CMK (cell line): ENCODE data around the gene C13orf42.
"Not testable (repeated sequence)": the region's sequence is repeated elsewhere in the genome, so short reads cannot be mapped to it uniquely, and the experiment has no call there.

Experiments
- DNase-seq: peaks from one replicate; pipeline ENCODE4 v3.0.0-alpha.2; 2010; ENCODE audit warnings: low read depth

C13orf42 gene

DNA sequence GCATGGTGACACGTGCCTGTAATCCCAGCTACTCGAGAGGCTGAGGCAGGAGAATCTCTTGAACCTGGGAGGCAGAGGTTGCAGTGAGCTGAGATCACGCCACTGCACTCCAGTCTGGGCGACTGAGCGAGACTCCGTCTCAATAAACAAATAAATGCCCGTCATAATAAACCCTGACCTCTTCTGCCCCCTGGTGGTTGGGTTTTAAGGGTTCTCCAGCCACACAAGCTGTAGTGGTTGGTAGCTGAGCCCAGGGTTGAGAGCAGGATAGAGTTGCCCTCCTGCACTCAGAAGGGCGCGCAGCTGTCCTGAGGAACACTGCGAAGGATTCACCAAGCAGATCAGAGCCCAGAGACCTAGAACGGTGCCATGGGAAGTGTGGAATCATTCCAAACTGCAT, 9.8 kb upstream of the C13orf42 start:
- peak; percentile 31 for DNase-seq

DNA sequence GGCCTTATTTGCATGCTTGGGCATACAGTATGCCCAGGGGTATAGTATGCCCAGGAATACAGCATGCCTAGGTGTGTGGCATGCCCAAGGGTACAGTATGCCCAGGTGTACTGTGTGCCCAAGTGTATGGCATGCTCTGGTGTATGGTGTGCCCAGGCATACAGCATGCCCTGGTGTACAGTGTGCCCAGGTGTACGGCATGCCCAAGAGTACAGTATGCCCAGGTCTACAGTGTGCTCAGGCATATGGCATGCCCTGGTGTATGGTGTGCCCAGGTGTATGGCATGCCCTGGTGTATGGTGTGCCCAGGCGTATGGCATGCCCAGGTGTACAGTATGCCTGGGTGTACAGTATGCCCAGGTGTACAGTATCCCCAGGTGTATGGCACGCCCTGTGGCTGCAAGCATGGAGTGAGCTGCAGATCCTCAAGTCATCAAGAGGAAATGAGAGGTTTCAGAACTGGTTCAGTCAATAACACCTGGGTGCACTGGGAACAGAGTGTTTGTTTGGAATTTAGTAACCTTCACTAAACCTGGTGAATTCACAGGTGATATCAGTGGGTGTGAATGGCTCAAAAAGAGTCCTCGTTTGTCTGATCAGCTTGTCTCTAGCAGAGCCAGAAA, 7.8 kb upstream of the C13orf42 start:
- no peak for DNase-seq

DNA sequence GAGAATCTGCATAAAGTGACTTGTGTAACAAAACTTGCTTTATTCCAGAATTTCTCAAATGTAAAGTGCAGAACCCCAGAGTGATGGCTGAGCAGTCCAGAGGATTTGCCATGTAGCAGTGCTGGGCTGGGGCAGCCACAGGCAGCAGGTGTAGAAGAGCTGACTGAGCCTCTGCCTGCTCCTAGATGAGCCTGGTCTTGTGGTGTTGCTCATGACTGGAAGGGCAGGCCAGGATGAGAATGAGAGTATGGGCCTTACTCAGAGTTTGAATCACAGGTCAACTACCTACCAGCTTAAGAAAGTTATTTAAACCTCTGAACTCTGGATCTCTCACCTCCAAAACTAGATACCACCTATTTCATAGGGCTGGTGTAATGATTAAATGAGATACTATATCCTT, 2.9 kb upstream of the C13orf42 start:
- no peak for DNase-seq

DNA sequence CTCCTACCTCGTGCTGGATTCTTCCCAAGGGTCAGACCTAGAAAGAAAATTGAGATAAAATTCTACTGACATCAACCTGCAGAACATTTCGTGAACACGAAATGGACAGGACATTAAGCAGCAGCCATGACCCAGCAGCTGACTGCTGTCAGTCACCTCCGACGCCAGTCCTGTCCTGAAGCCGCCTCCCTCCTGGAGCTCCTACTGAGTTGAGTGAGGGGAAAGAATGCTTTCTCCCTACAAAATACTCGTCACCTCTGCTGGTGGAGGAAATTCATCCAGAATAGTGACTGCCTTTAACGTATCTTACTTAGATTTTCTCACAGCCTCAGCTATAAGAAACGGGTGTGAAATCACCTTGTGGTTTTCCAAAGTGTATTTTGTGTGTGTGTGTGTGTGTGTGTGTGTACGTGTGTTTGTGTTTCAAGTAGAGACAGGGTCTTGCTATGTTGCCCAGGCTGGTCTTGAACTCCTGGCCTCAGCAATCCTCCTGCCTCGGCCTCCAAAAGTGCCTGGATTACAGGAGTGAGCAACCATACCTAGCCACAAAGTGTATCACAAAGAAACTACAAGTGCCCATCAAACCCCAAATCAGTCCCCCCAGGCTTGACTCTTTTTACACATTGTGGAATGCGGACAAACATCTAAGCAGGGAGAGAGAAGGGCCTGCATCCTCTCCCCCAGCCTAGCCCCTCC, 2.3 kb upstream of the C13orf42 start:
- DNase-seq, result no peak

DNA sequence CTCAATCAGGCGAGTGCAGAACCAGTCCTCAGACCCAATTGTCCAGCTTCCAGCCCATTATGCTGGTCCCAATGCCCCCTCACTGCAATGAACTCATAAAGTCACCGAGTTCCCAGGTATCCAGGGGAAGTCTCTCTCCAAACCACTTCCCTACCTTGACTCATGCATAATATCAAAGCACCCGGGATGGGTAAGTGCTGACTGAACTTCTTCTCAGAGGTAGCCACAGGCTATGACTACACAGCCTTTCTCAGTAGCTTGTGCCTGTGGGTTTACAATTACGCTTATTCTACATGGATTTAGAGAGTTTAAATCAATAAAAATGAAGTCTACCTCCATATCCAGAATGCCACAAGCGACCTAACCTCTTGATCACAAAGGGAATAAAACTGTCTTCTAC, 1.7 kb upstream of the C13orf42 start:
- DNase-seq, result no peak

DNA sequence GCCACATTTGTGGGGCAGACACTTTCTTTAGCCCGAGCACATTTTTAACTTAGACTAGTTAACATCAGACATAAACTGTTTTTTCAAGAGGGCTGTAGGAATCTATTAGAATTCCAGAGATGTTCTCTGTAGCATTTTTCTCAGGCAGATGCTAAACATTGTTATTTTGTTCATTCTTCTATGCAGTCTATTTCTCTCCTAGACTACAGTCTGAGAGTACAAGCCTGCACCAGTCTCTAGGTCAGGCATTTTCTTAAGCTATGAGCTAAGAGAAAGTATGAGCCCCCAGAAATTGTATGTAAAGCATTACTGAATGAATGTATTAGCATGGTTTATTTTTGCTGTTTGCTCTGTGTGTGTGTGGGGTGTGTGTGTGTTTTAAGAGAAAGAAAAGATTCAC, 923 bp upstream of the C13orf42 start:
- no peak for DNase-seq

DNA sequence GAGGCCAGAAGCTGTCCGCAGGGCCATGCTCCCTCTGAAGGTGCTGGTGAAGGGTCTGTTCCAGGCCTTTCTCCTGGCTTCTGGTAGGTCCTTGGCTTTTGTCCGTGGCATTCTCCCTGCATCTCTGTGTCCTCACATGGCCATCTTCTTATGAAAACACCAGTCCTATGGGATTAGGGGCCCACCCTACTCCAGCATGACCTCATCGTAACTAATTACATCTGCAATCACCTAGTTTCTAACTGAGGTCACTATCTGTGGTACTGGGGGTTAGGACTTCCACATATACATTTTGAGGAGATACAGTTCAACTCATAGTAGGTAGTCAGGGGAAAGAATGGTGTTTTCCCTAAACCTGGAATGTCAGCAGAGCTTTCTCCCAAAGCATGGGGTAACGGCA, 3.1 kb downstream of the C13orf42 start:
- DNase-seq, result no peak

DNA sequence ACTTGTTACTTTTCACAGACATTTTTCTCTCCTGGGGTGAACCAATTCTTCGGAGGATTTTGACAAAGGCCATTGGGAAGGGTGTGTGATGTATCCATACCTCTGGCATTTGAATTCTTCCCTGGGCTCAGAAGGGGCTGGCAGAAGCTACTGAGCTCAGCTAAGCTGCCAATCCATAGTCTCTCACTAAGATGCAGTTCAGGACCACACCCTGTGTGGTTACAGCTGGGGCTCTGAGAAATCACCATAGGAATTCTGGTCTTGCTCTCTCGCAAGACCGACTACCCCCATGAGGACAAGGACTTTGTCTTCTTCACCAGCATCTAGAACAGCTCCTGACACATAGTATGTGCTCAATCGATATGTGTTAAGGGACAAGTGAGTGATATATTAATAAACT, 6.0 kb downstream of the C13orf42 start:
- DNase-seq, result no peak

DNA sequence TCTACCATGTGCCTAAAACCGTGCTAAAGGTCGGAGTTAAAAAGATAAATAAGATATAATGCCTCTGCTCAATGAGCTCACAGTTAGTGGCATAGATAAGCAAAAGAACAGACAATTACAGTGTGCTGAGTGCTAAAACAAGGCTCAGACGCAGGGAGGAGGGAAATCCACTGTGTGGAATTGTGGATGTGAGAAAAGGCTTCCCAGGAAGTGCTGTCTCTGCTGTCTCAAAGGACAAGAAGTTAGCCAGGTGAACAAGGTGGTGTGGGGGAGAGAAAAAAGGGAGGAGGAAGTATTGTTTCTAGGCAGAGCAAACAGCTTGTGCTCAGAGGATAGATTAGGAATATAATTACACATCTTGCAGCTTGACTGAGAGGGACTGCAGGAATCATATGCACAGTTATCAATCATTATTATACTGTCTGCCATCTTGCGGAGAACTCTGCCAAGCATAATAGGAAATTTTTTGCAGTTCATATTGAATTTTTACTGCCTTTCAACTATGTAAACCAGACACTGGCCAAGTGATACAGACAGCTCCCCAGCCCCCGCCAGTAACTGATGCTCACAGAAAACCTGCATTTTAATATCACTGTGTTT, 9.3 kb downstream of the C13orf42 start:
- DNase-seq, result no peak

DNA sequence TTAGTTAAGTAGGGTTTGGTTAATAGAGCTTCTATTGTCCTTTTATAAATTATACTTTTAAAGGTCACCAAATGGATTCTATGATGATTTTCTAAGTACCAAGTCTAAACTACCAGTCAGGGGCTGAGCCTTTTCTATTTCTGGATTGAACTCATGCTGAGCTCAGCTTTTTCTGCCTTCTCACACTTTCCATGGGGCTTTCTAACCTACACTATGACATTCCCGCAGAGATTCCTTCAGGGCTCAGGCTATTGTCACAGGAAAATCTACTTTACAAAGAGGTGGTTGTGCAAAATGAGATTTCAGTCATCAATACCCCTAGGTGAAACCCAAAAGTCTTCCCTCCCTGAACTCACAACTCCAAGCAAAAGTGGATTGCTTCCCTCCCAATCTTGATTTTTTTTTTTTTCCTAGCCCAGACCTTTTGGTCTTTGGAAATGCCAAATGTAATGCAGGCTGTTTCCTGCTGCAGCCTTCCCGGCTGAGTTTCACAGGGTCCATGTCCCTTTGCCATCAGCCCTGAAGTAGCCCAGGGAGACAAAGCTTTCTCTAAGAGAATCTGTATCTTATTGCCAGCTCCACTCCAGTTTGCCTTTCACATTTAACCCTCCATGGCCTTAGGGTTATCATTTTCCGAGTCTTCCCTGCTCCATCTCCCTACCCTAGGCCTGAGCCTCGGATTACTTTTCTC, 13.6 kb downstream of the C13orf42 start:
- no peak for DNase-seq

DNA sequence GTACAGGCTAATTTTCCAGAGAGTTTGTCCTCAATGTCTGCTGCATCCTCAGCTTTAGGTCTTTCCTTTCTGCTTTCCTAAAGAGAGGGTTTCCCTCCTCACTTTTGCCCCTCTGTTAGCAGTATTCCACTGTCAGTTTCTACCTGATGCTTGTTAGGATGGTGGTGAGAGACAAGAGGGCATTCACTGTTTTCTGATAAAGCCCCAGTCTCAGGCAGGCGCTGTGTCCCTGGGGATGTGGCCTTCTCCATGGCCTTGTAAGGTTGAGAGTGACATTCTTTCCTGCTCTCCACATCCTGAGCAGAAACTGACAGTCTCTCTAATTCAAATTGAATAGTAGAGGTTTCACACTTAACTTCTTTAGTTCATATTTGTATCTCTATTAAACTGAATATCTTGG, 14.9 kb downstream of the C13orf42 start:
- DNase-seq, result no peak

DNA sequence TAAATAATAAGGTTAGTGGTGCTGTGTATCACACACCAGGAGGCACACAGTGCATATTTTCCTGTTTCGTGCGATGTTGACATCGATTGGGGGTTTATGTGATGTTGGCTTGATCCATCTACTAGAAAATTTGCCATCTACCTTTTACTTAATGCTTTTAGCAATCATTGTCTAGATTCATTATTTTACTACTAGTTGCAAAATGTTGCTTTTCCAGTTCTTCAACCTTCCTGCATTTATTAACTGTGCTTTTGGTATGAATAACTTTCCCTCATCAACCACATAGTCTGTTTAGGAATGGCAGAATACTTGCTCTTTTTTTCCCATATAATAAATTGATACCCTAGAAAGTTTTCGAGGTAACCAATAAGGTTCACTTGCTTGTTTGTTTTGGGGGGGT, 17.5 kb downstream of the C13orf42 start:
- DNase-seq, result no peak

DNA sequence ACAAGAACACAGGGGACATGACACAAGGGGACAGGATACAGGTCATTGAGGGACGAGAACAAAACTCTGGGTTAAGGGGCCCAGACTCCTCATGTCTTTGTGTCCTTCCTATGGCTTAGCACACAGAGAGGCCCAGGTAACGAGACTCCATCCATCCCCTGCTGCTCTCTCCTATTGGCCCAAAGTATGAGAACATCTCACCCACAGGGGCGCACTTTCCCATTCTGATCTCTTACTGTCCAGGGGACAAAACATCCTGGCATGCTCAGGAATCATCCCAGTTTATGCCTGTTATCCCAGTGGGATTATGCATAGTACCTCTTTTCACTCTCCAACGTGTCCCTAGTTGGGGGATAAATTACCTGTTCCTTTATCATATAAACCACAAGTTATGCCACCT, 19.2 kb downstream of the C13orf42 start:
- no peak for DNase-seq

DNA sequence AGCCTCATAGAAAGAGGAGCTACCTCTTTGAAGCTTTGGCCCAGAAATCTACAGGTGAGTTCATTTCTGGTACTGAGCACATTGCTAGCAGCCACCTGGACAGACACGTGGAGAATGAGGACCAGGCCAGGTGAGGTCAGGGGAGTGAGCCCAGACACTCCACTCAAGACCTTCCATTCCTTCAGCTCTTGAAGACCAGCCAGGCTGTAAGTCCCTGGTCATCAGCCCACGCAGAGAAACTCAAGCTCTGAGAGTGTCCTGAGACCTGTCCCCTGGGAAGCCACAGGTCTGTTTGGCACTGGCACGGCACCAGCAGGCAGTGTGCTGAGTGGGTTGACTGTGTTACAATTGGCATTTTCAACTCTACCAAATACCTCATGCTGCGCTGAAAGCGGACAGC, 27.4 kb downstream of the C13orf42 start:
- DNase-seq, result no peak

DNA sequence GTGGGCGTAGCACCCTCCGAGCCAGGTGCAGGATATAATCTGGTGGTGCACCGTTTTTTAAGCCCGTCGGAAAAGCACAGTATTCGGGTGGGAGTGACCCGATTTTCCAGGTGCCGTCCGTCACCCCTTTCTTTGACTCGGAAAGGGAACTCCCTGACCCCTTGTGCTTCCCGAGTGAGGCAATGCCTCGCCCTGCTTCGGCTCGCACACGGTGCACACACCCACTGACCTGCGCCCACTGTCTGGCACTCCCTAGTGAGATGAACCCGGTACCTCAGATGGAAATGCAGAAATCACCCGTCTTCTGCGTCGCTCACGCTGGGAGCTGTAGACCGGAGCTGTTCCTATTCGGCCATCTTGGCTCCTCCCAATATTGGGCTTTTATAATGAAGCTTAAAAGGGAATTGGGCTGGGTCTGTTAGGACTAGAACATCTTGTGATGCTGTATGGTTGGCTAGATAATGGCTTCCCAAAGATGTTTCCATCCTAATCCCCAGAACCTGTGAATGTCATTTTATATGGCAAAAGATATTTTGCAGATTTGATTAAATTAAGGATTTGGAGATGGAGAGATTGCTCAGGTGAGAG, 30.5 kb downstream of the C13orf42 start:
- not testable (repeated sequence) for DNase-seq

DNA sequence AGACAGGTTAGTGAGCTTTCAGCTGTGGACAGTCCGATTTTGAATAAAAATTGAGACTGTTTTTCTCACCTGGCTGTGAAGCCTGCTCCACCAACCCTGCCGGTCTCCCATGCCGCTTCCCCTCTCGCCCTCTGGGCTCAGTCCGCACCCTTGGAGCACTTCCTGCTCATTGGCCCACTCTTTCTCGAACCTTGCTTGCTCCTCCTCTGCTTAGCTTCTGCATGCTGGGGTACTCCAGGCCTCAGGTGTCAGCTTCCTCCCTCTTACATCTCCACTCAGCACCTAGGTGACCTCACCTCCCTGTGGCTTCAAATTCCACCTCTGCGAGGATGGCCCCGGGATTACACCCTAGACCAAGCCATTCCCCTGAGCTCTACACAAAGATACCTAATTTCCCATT, 39.6 kb downstream of the C13orf42 start:
- no peak for DNase-seq

DNA sequence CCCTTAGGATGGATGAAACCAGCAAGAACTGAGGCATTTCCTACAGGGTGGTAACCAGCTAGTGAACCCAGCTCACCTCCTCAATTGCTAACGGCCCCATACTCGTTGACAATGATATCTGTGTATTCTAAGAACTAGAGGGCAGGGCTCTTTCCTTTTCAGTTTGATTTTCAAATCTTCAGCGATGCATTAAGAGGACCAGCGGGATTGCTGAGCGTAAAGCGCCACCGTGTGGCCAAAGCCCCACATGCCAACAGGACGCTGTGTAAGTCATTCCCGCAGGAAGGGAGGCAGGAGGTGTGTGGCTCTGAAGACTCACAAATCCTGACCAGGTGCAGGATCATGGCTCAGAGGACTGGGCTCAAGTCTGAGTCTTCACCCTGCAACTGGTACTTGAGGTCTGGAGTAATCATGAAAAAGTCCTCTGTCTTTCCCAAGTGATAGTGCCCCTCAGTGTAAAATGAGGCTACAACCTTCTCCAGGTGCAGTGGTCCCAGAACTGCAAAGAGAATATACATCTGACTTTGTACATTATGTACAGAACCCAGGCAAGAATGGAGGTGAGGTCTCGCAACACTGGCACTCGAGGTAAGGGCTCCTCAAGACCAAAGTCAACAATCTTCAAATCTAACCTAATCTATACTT, 40.9 kb downstream of the C13orf42 start:
- DNase-seq, result peak; percentile 69

DNA sequence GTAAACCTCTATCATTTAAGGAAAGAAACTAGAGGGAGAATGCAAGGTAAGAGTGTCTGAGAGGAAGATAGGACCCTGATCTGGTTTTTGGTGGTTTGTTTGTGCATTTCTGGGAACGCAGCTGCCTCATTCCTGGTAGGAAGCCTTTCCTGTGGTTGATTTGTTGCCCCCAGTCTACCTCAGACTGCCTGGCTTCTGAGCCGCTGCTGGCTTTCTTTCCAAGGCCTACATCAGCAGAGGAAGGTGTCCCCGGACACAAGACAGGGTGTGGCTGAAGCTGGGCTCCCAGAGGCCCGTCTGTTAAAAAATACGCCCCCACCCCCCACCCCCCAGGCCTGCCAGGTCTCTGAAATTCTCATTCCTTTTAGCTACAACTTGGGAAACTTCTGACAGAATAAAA, 42.6 kb downstream of the C13orf42 start:
- DNase-seq, result no peak

DNA sequence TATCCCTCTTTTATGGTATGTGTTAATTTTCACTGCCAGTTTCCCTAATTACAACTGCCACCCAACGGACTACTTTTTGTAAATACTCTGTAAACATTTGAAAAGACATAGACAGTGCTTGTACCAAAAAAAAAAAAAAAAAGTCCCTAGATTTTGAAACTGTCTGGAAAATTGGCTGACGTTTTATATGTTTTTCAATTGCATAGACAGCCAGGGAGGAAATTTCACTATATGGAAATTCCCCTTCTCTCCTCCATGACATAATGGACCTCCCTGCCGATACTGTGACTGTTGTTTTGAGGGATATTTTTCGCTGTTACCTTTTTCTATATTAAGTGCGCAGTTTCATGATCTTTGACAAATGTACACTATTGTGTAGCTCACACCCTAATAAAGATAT, 43.4 kb downstream of the C13orf42 start:
- DNase-seq, result no peak

DNA sequence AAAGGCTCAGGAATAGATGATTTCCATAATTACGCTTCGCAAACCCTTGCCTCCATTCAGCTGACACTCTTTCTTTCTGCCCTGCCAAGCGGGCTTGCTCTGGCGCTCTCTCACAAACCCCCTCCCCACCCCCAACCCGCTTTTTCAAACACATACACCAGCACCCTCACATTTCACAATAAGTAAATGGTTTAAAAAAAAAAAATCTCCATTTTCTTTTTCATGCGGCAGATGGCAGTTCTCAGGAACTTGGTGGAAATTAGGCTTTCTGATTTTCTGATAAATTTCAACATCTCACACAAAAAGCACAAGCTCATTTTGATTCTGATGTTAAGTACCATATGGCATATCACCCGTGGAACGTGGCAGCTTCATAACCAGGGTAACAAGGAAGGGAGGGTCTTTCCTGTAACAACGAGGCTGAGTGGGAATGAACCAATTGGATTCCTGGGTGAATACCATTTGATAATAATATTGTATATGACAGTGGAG, 43.8 kb downstream of the C13orf42 start:
- no peak for DNase-seq

DNA sequence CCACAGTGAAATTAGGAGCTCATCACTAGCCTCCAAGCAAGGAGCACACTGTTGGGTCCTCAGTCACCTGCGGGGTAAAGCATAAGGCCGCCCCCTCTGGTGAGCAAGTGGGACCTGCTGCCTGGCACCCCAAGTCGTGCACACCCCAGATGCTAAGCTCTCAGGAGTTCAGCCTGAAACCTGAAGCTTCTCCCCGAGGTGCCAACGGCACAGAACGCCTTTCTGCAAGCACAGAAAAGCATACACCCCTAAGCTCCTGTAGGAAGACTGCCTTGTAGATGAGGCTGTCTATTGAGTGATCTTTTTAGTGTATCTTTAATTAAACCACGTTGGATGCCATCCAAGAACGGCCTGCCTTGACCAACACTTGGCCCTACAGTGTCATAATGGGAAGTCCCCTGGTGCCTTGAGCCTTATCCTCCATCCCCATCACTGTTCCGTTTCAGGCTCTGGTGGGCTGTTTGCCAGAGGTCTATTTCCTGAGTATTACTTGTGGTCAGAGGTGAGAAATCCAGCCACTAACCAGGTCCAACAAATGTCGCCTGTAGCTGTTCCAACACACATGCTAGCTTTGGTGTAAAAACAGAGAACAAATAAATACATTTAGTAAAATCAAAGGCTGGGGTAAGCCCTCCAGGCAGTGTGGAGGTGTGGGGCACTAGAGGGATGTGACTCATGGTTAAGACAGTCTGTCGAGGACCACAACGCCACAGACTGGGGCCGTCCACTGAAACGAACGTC, 44.8 kb downstream of the C13orf42 start:
- DNase-seq, result peak; percentile 24
